ENCODE measurements around the gene TMEM248.
"Not testable (repeated sequence)": the region's sequence is repeated elsewhere in the genome, so short reads cannot be mapped to it uniquely, and the experiment has no call there.

DNA sequence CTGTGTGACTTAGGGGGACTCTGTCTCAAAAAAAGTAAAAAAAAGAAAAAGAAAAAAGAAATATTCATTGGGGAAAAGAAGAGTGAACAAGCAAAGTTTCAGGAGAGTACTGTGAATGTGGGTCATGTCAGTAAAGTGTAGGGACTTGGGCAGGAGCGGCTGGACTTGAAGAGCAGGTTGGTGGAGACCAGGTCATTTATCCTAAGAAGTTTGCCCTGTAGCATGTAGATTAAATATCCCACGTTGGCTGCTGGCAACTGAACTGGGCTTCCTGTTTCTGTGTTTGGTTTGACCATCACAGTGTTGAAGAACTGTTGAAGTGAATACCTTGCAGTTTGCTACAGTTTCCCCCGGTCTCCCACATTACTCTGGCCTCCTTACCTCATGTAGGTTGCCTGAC is 32.8 kb upstream of the TMEM248 start:
- TF ChIP-seq POLR2A (IDR thresholded peaks at IDR 0.05), result not testable (repeated sequence)
- TF ChIP-seq, protein P1, sequence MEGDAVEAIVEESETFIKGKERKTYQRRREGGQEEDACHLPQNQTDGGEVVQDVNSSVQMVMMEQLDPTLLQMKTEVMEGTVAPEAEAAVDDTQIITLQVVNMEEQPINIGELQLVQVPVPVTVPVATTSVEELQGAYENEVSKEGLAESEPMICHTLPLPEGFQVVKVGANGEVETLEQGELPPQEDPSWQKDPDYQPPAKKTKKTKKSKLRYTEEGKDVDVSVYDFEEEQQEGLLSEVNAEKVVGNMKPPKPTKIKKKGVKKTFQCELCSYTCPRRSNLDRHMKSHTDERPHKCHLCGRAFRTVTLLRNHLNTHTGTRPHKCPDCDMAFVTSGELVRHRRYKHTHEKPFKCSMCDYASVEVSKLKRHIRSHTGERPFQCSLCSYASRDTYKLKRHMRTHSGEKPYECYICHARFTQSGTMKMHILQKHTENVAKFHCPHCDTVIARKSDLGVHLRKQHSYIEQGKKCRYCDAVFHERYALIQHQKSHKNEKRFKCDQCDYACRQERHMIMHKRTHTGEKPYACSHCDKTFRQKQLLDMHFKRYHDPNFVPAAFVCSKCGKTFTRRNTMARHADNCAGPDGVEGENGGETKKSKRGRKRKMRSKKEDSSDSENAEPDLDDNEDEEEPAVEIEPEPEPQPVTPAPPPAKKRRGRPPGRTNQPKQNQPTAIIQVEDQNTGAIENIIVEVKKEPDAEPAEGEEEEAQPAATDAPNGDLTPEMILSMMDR (IDR thresholded peaks at IDR 0.05), result not testable (repeated sequence)

All from lower leg skin (tissue), 3 donors.